Neural progenitor cell (in vitro differentiated cells): Measurements from ENCODE around the gene PCDH9. TPM values are rescaled to one million over a fixed set of nuclear protein-coding genes. Genes with fewer than 3 reads are reported as not detected.

Experiments used
- DNase-seq: peaks from one replicate; pipeline ENCODE4 v3.0.0-alpha.2; 2016; ENCODE audit warnings: low spot score
- H2AFZ ChIP-seq: fragments of 200-600 bp; sonication (generic); replicated peaks from 2 replicates; pipeline ENCODE4 v1.6.1; 2016; ENCODE audit warnings: antibody characterized with exemption
- H3F3A ChIP-seq: fragments of 200-600 bp; sonication (generic); 2 replicates; pipeline ENCODE4 v1.6.1; 2016; ENCODE audit warnings: antibody characterized with exemption, low read depth
- H3K27ac ChIP-seq: fragments of 200-600 bp; sonication (generic); 2 replicates; pipeline ENCODE4 v1.5.1; 2016; ENCODE audit warnings: mild to moderate bottlenecking
- H3K27me3 ChIP-seq: fragments of 200-600 bp; sonication (generic); 2 replicates; pipeline ENCODE4 v1.6.1; 2016; ENCODE audit warnings: mild to moderate bottlenecking, moderate library complexity
- H3K36me3 ChIP-seq: fragments of 200-600 bp; sonication (generic); 2 replicates; pipeline ENCODE4 v1.5.1; 2016
- H3K4me1 ChIP-seq: fragments of 200-600 bp; sonication (generic); 2 replicates; pipeline ENCODE4 v1.6.1; 2016; ENCODE audit warnings: mixed run types
- H3K4me2 ChIP-seq: fragments of 200-600 bp; sonication (generic); 2 replicates; pipeline ENCODE4 v1.6.1; 2016
- H3K4me3 ChIP-seq: fragments of 200-600 bp; sonication (generic); 2 replicates; pipeline ENCODE4 v1.5.1; 2016
- H3K79me2 ChIP-seq: fragments of 200-600 bp; sonication (generic); 2 replicates; pipeline ENCODE4 v1.6.1; 2016; ENCODE audit warnings: low read depth
- H3K9ac ChIP-seq: fragments of 200-600 bp; sonication (generic); 2 replicates; pipeline ENCODE4 v1.6.1; 2016
- H3K9me3 ChIP-seq: fragments of 200-600 bp; sonication (generic); 2 replicates; pipeline ENCODE4 v1.5.1; 2016; ENCODE audit warnings: low read depth
- H4K20me1 ChIP-seq: fragments of 200-600 bp; sonication (generic); 2 replicates; pipeline ENCODE4 v1.6.1; 2016; ENCODE audit warnings: low read depth
- H3K27ac Mint-ChIP-seq: 3 replicates; pipeline ENCODE4 v1.8.0; 2021; ENCODE audit warnings: mixed read lengths
- H3K27me3 Mint-ChIP-seq: 2 replicates; pipeline ENCODE4 v1.8.0; 2022; ENCODE audit warnings: low read depth, mild to moderate bottlenecking, inconsistent platforms, moderate library complexity, mixed read lengths; ENCODE audit not compliant: insufficient read depth
- H3K36me3 Mint-ChIP-seq: 3 replicates; pipeline ENCODE4 v1.8.0; 2021; ENCODE audit warnings: mixed read lengths
- H3K4me1 Mint-ChIP-seq: 3 replicates; pipeline ENCODE4 v1.8.0; 2021; ENCODE audit warnings: mixed read lengths
- H3K4me3 Mint-ChIP-seq: 3 replicates; pipeline ENCODE4 v1.8.0; 2021; ENCODE audit warnings: mild to moderate bottlenecking, moderate library complexity, mixed read lengths
- H3K9me3 Mint-ChIP-seq: 3 replicates; pipeline ENCODE4 v1.8.0; 2020; ENCODE audit warnings: mixed read lengths
- EZH2 ChIP-seq: fragments of 200-600 bp; sonication (generic); IDR thresholded peaks from 2 replicates; pipeline ENCODE4 v1.6.1; 2017; ENCODE audit warnings: antibody characterized with exemption, mild to moderate bottlenecking, moderate library complexity
- EZH2phosphoT487 ChIP-seq: fragments of 200-600 bp; sonication (generic); IDR thresholded peaks from 2 replicates; pipeline ENCODE4 v1.6.1; 2017; ENCODE audit warnings: antibody characterized with exemption
- total RNA-seq: library from RNA; depleted of rRNA; stranded (reverse); fragments of >200 nt; gene quantifications from 2 replicates; pipeline ENCODE4 v1.2.3, GENCODE V29; 2015; ENCODE audit warnings: low replicate concordance
- TF ChIP-seq, protein P1 (sequence below): fragments of 200-600 bp; sonication (generic); IDR thresholded peaks from 2 replicates; pipeline ENCODE4 v1.5.1; 2017; ENCODE audit warnings: antibody characterized with exemption, mild to moderate bottlenecking

Gene PCDH9
- total RNA-seq, 1 donor from 2014 or later, result 0.24 TPM

DNA sequence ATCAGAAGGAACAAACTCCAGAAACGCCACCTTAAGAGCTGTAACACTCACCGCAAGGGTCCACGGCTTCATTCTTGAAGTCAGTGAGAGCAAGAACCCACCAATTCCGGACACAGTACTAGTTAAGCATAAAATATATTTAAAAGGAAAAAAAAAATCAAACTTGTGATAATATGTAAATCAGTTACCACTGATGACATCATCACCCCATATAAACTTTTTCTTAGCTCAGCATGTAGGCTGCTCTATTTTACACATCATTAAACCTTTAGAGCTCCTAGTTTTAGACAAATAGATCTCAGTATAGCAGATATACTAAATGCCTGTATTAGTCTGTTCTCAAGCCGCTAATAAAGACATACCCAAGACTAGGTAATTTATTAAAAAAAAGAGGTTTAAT, 668.1 kb downstream of the PCDH9 start:
- Histone ChIP-seq H3K4me2 (no peak overlapping the region), H2AFZ (no peak overlapping the region), H4K20me1 (no peaks in the 10 kb centered on the region), H3F3A (no peaks in the 10 kb centered on the region), H3K79me2 (no peaks in the 10 kb centered on the region), H3K36me3 (no peaks in the 10 kb centered on the region), H3K27ac (no peak overlapping the region), H3K27me3 (no peaks in the 10 kb centered on the region), H3K4me1 (no peaks in the 10 kb centered on the region), H3K9ac (no peak overlapping the region), H3K4me3 (no peak overlapping the region), H3K9me3 (no peaks in the 10 kb centered on the region)
- Mint-ChIP-seq H3K36me3 (peaks cover 11% of the 10 kb centered on the region), H3K4me3 (no peak overlapping the region), H3K27ac (no peak overlapping the region), H3K4me1 (peaks cover 28% of the 10 kb centered on the region), H3K27me3 (peaks cover 5% of the 10 kb centered on the region), H3K9me3 (peaks cover 30% of the 10 kb centered on the region)
- DNase-seq, result no peak
- TF ChIP-seq EZH2 (no peak), EZH2phosphoT487 (no peak)
- TF ChIP-seq, protein P1, sequence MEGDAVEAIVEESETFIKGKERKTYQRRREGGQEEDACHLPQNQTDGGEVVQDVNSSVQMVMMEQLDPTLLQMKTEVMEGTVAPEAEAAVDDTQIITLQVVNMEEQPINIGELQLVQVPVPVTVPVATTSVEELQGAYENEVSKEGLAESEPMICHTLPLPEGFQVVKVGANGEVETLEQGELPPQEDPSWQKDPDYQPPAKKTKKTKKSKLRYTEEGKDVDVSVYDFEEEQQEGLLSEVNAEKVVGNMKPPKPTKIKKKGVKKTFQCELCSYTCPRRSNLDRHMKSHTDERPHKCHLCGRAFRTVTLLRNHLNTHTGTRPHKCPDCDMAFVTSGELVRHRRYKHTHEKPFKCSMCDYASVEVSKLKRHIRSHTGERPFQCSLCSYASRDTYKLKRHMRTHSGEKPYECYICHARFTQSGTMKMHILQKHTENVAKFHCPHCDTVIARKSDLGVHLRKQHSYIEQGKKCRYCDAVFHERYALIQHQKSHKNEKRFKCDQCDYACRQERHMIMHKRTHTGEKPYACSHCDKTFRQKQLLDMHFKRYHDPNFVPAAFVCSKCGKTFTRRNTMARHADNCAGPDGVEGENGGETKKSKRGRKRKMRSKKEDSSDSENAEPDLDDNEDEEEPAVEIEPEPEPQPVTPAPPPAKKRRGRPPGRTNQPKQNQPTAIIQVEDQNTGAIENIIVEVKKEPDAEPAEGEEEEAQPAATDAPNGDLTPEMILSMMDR, result no peak

DNA sequence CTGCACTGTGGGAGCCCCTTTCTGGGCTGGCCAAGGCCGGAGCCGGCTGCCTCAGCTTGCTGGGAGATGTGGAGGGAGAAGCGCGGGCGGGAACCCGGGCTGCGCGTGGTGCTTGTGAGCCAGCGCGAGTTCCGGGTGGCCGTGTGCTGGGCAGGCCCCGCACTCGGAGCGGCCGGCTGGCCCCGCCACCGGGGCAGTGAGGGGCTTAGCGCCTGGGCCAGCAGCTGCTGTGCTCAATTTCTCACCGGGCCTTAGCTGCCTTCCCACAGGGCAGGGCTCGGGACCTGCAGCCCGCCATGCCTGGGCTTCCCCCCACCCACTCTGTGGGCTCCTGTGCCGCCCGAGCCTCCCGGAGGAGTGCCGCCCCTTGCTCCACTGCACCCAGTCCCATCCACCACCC, 669.1 kb downstream of the PCDH9 start:
- Mint-ChIP-seq H3K27ac (no peak overlapping the region), H3K4me3 (no peak overlapping the region), H3K36me3 (peaks cover 11% of the 10 kb centered on the region), H3K9me3 (peaks cover 30% of the 10 kb centered on the region), H3K4me1 (peaks cover 28% of the 10 kb centered on the region), H3K27me3 (peaks cover 5% of the 10 kb centered on the region)
- no peaks in the 10 kb centered on the region for H3K4me1 ChIP-seq
- H3K27ac ChIP-seq, result no peak overlapping the region
- H3K9me3 ChIP-seq, result no peaks in the 10 kb centered on the region
- H3K9ac ChIP-seq, result no peak overlapping the region
- H3K36me3 ChIP-seq, result no peaks in the 10 kb centered on the region
- no peaks in the 10 kb centered on the region for H4K20me1 ChIP-seq
- H3K4me2 ChIP-seq, result no peak overlapping the region
- H3F3A ChIP-seq, result no peaks in the 10 kb centered on the region
- H3K27me3 ChIP-seq, result no peaks in the 10 kb centered on the region
- H3K79me2 ChIP-seq, result no peaks in the 10 kb centered on the region
- H2AFZ ChIP-seq, result no peak overlapping the region
- no peak for TF ChIP-seq EZH2phosphoT487
- TF ChIP-seq EZH2, result no peak
- TF ChIP-seq, protein P1, result no peak
- no peak overlapping the region for H3K4me3 ChIP-seq
- no peak for DNase-seq

DNA sequence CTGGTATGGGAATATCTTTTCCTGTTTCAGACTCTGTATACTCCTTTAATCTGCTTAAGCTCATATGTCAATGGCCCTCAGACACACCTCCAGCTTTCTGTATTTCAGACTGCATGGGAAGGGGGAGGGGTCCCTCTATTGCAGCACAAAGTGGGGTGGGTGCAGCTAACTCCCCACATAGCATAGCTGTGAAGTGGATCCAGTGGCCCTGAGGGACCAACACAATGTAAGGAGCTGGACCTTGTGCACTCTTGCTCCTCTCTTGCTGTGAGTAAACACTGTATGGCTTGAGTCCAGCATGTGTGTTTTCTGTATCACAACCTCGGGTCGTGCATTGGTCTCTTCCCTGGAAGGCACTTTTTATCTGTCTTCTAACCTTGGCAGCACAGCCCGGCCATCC, 669.9 kb downstream of the PCDH9 start:
- Mint-ChIP-seq H3K9me3 (peaks cover 30% of the 10 kb centered on the region), H3K36me3 (peaks cover 11% of the 10 kb centered on the region), H3K4me1 (peaks cover 28% of the 10 kb centered on the region), H3K27ac (no peak overlapping the region), H3K4me3 (no peak overlapping the region), H3K27me3 (peaks cover 5% of the 10 kb centered on the region)
- H3K4me3 ChIP-seq, result no peak overlapping the region
- H3K27ac ChIP-seq, result no peak overlapping the region
- H3K4me1 ChIP-seq, result no peaks in the 10 kb centered on the region
- H3F3A ChIP-seq, result no peaks in the 10 kb centered on the region
- no peaks in the 10 kb centered on the region for H3K27me3 ChIP-seq
- no peaks in the 10 kb centered on the region for H4K20me1 ChIP-seq
- H3K9ac ChIP-seq, result no peak overlapping the region
- no peak for DNase-seq
- H3K4me2 ChIP-seq, result no peak overlapping the region
- H3K79me2 ChIP-seq, result no peaks in the 10 kb centered on the region
- no peaks in the 10 kb centered on the region for H3K36me3 ChIP-seq
- no peak overlapping the region for H2AFZ ChIP-seq
- TF ChIP-seq, protein P1, result no peak
- TF ChIP-seq EZH2phosphoT487 (no peak), EZH2 (no peak)
- H3K9me3 ChIP-seq, result no peaks in the 10 kb centered on the region
